HAP-1 (cell line): Measurements from ENCODE around the gene ZNF761.
A peak's percentile ranks its signal among the peaks of the same experiment; 100 is the strongest.
"Not testable (repeated sequence)": the region's sequence is repeated elsewhere in the genome, so short reads cannot be mapped to it uniquely, and the experiment has no call there.

Source experiments
- DNase-seq, 2 experiments: peaks; one replicate each; pipeline ENCODE4 v3.0.0-alpha.2; 2016 to 2020; ENCODE audit warnings: low spot score in 2 of 2
- H3K27me3 ChIP-seq: fragments of 250-450 bp; sonication (Bioruptor Pico); 2 replicates; pipeline ENCODE4 v1.5.1; 2020; ENCODE audit warnings: low read depth, mild to moderate bottlenecking, moderate library complexity
- H3K36me3 ChIP-seq: fragments of 250-450 bp; sonication (Bioruptor Pico); replicated peaks from 2 replicates; pipeline ENCODE4 v1.5.1; 2020; ENCODE audit warnings: mild to moderate bottlenecking
- H3K4me1 ChIP-seq: fragments of 250-450 bp; sonication (Bioruptor Pico); 2 replicates; pipeline ENCODE4 v1.5.1; 2020; ENCODE audit warnings: mild to moderate bottlenecking
- H3K4me3 ChIP-seq: fragments of 250-450 bp; sonication (Bioruptor Pico); 2 replicates; pipeline ENCODE4 v1.5.1; 2020; ENCODE audit warnings: mild to moderate bottlenecking, moderate library complexity
- H3K9me3 ChIP-seq: fragments of 250-450 bp; sonication (Bioruptor Pico); 2 replicates; pipeline ENCODE4 v1.5.1; 2020; ENCODE audit warnings: mild to moderate bottlenecking, moderate library complexity
- in situ Hi-C: fragments of 300-500 bp; cut with MboI; formaldehyde crosslinking; loops from 3 replicates; pipeline ENCODE4 v1.14.3; 2020; ENCODE audit warnings: low sequenced_read_pairs, inconsistent platforms, mixed read lengths

ZNF761 gene

GRCh38 chr19:53467485-53468262 is 35.9 kb downstream of the ZNF761 start, which contains the start of gene ZNF813:
ZNF813 (plus strand) TSS chr19:53467733; CDS start chr19:53483823, 16,090 bp downstream.
- peak; percentile 84 to 98 for DNase-seq
- in situ Hi-C loops = no loop called here
- Histone ChIP-seq H3K9me3 (no peaks in the 10 kb centered on the region), H3K4me3 (peak within 1 kb of the TSS; percentile 75), H3K27me3 (no peaks in the 10 kb centered on the region), H3K36me3 (no peaks in the 10 kb centered on the region), H3K4me1 (peaks cover 11% of the 10 kb centered on the region)

GRCh38 chr19:53468628-53469027 is 36.8 kb downstream of the ZNF761 start:
- H3K4me3 ChIP-seq = peak overlapping the region; percentile 75
- in situ Hi-C loops, H3K9me3 ChIP-seq, H3K27me3 ChIP-seq, H3K36me3 ChIP-seq: not testable (repeated sequence)
- peaks cover 11% of the 10 kb centered on the region for H3K4me1 ChIP-seq
- peak in 1 of 2 experiments; percentile 9 for DNase-seq

- no peak overlapping the region for H3K4me3 ChIP-seq
- no peaks in the 10 kb centered on the region for H3K9me3 ChIP-seq
- no peak for DNase-seq
- in situ Hi-C loops = no loop called here
- peaks cover 11% of the 10 kb centered on the region for H3K4me1 ChIP-seq
- no peaks in the 10 kb centered on the region for H3K36me3 ChIP-seq
- no peaks in the 10 kb centered on the region for H3K27me3 ChIP-seq
Observed at GRCh38 chr19:53471916-53472315, 40.1 kb downstream of the ZNF761 start.

GRCh38 chr19:53474832-53475231 is 43.0 kb downstream of the ZNF761 start:
- in situ Hi-C loops, H3K36me3 ChIP-seq, H3K27me3 ChIP-seq, H3K9me3 ChIP-seq, H3K4me1 ChIP-seq, DNase-seq, H3K4me3 ChIP-seq: not testable (repeated sequence)

GRCh38 chr19:53475470-53475869 is 43.7 kb downstream of the ZNF761 start:
- DNase-seq, H3K36me3 ChIP-seq, in situ Hi-C loops, H3K27me3 ChIP-seq, H3K4me1 ChIP-seq, H3K9me3 ChIP-seq, H3K4me3 ChIP-seq: not testable (repeated sequence)

- H3K4me3 ChIP-seq, H3K27me3 ChIP-seq, H3K36me3 ChIP-seq, H3K9me3 ChIP-seq, in situ Hi-C loops, H3K4me1 ChIP-seq, DNase-seq: not testable (repeated sequence)
Observed at GRCh38 chr19:53483751-53484150, 52.0 kb downstream of the ZNF761 start.

GRCh38 chr19:53485046-53486004 is 53.5 kb downstream of the ZNF761 start:
- Histone ChIP-seq H3K4me3 (no peak overlapping the region), H3K9me3 (no peaks in the 10 kb centered on the region; the same call in 1 of the 2 replicates), H3K4me1 (no peaks in the 10 kb centered on the region), H3K27me3 (no peaks in the 10 kb centered on the region), H3K36me3 (peaks cover 16% of the 10 kb centered on the region)
- DNase-seq = no peak
- in situ Hi-C loops = no loop called here

GRCh38 chr19:53492153-53492552 is 60.4 kb downstream of the ZNF761 start:
- H3K27me3 ChIP-seq = no peaks in the 10 kb centered on the region
- peaks cover 20% of the 10 kb centered on the region for H3K36me3 ChIP-seq
- in situ Hi-C loops = no loop called here
- DNase-seq = no peak
- no peaks in the 10 kb centered on the region for H3K4me1 ChIP-seq
- no peak overlapping the region for H3K4me3 ChIP-seq
- peaks cover 4% of the 10 kb centered on the region; the same call in 1 of the 2 replicates for H3K9me3 ChIP-seq

- H3K36me3 ChIP-seq, H3K9me3 ChIP-seq, DNase-seq, H3K4me1 ChIP-seq, in situ Hi-C loops, H3K4me3 ChIP-seq, H3K27me3 ChIP-seq: not testable (repeated sequence)
Observed at GRCh38 chr19:53497311-53498023, 65.7 kb downstream of the ZNF761 start.

GRCh38 chr19:53498024-53498395 is 66.2 kb downstream of the ZNF761 start:
- H3K4me3 ChIP-seq, DNase-seq, H3K36me3 ChIP-seq, H3K27me3 ChIP-seq, in situ Hi-C loops, H3K4me1 ChIP-seq, H3K9me3 ChIP-seq: not testable (repeated sequence)

GRCh38 chr19:53503151-53503550 is 71.4 kb downstream of the ZNF761 start:
- in situ Hi-C loops, H3K27me3 ChIP-seq, DNase-seq, H3K4me1 ChIP-seq, H3K36me3 ChIP-seq, H3K4me3 ChIP-seq, H3K9me3 ChIP-seq: not testable (repeated sequence)

GRCh38 chr19:53503671-53504364 is 72.0 kb downstream of the ZNF761 start:
- H3K27me3 ChIP-seq, in situ Hi-C loops, H3K9me3 ChIP-seq, H3K36me3 ChIP-seq, DNase-seq, H3K4me3 ChIP-seq, H3K4me1 ChIP-seq: not testable (repeated sequence)

GRCh38 chr19:53504365-53504703 is 72.5 kb downstream of the ZNF761 start:
- H3K36me3 ChIP-seq, in situ Hi-C loops, H3K9me3 ChIP-seq, H3K4me1 ChIP-seq, H3K27me3 ChIP-seq, H3K4me3 ChIP-seq: not testable (repeated sequence)
- peak in 1 of 2 experiments; percentile 19 for DNase-seq
